A673 (cell line): ENCODE results near the gene KAZN.

ENCODE experiments used
- EZH2 ChIP-seq: fragments of 200-600 bp; sonication (generic); IDR thresholded peaks from 2 replicates; pipeline ENCODE4 v1.6.1; 2017; ENCODE audit warnings: borderline replicate concordance, low read depth, mild to moderate bottlenecking, mixed read lengths, antibody characterized with exemption, low read length; ENCODE audit not compliant: poor library complexity, severe bottlenecking
- TF ChIP-seq, protein P1 (sequence below): fragments of 300-800, 200-600 bp; sonication (generic); conservative IDR thresholded peaks from 2 replicates; pipeline ENCODE4 v1.5.1; 2017; ENCODE audit warnings: low read depth, mild to moderate bottlenecking, antibody characterized with exemption, low read length, moderate library complexity, mixed read lengths

DNA sequence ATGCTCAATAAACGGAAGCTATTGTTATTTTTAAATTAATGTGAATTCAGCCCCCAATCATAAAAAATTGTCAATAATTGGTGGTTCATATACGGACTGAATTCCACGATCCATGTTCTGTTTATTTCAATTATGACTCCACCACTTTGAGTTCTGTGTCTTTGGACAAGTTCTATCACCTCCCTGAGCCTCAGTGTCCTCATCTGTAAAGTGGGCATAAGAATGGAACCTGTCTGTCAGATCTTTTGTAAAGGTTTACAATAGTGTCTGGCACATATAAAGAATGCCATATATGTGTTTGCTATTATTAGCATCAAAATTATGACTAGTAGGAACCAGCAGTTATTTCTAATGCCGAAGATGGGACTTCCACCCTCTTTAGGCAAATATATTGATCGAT, 183.3 kb downstream of the KAZN start:
- TF ChIP-seq EZH2: no peak
- TF ChIP-seq, protein P1, sequence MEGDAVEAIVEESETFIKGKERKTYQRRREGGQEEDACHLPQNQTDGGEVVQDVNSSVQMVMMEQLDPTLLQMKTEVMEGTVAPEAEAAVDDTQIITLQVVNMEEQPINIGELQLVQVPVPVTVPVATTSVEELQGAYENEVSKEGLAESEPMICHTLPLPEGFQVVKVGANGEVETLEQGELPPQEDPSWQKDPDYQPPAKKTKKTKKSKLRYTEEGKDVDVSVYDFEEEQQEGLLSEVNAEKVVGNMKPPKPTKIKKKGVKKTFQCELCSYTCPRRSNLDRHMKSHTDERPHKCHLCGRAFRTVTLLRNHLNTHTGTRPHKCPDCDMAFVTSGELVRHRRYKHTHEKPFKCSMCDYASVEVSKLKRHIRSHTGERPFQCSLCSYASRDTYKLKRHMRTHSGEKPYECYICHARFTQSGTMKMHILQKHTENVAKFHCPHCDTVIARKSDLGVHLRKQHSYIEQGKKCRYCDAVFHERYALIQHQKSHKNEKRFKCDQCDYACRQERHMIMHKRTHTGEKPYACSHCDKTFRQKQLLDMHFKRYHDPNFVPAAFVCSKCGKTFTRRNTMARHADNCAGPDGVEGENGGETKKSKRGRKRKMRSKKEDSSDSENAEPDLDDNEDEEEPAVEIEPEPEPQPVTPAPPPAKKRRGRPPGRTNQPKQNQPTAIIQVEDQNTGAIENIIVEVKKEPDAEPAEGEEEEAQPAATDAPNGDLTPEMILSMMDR: no peak
